GM10266 (cell line): ENCODE data around the gene KLHDC4.
A peak's percentile ranks its signal among the peaks of the same experiment; 100 is the strongest.
"Not testable (repeated sequence)": the region's sequence is repeated elsewhere in the genome, so short reads cannot be mapped to it uniquely, and the experiment has no call there.

Source experiments
- DNase-seq: peaks from one replicate; pipeline ENCODE4 v3.0.0; 2012; ENCODE audit errors: extremely low spot score
- CTCF ChIP-seq: IDR thresholded peaks from 2 replicates; pipeline ENCODE4 v1.5.1; 2012; ENCODE audit warnings: mild to moderate bottlenecking, low read depth; ENCODE audit not compliant: control insufficient read depth, insufficient read depth; ENCODE audit errors: missing control alignments

Gene KLHDC4

DNA sequence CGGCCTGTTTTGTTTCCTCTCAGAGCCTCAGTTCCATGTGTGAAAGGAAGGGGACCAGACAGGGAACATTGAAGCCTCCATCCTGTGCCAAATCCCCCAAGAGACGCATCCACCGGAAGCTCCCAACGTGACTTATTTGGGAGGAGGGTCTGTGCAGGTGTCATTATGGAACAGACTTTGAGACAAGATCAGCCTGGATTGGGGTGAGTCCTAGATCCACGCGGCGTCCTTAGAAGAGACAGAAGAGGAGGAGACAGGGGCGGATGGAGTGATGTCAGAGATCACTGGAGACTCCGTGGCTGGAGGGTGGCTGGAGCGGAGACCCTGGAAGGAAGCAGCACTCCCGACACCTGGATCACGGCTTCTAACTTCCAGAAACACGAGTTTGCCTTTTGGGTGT is 80.0 kb downstream of the KLHDC4 start:
- TF ChIP-seq CTCF: no peak
- no peak for DNase-seq

GRCh38 chr16:87685405-87685755 is 80.4 kb downstream of the KLHDC4 start:
- no peak for TF ChIP-seq CTCF
- no peak for DNase-seq

DNA sequence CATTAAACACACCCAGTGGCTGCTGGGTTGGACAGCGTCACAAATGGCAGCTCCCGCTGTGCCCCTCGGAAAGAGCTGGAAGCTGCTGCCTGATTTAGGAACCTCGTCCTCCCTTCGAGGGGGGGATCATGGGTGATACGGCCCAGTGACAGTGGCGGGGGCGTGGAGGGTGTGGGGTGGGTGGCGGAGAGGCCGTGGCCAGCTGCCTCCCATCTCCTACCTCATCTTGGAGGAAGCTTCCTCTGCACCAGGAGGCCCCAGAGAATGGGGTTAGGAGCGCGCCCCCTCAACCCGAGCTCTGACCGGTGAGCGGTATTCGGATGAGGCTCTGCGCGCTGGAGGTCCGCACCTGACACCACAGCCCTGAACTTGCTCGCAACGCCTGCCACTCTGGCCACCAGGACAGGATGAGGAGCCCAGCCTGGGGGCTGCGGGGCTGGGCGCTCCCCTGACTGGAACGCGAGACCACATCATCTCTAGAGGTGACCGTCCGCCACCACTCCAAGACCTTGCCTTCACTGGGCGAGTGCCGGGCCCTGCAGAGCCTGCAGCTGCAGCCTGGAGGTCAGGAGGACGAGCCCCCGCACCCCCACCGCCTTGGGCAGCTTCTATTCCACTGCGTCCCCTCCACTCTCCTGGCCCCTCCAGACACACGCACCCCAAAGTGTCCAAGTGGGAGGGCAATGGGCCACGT is 80.9 kb downstream of the KLHDC4 start:
- DNase-seq: no peak
- TF ChIP-seq CTCF: no peak

DNA sequence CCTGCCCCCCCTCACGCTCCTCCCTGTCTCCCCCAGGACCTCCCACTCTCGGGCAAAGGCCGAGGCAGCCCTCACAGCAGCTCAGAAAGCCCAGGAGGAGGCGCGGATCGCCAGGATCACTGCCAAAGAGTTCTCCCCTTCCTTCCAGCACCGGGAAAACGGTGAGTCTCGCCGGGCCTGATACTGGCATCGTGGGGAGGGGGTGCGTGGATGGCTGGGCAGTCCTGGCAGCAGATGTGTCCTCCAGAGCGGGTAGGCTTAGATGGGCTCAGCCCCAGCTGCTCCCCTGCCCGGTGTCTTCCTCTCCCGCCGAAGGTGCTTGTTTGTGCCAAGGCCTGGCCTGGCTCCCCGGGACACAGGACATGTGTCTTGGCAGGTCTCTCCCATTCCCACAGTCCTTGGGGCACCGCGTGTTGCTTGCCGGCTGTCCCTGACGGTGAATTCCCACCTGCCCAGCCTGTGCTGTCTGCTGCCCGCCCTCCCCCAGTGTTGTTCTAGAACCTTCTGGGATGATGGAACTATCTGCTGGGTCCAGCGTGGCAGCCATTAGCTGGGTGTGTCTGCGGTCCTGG is 81.6 kb downstream of the KLHDC4 start:
- DNase-seq: no peak
- TF ChIP-seq CTCF: no peak

GRCh38 chr16:87682852-87683399 is 82.9 kb downstream of the KLHDC4 start:
- TF ChIP-seq CTCF: no peak
- DNase-seq: no peak

- DNase-seq: peak; percentile 67
- peak; percentile 20 for TF ChIP-seq CTCF
Measured at GRCh38 chr16:87681981-87682570, 83.7 kb downstream of the KLHDC4 start.

GRCh38 chr16:87681051-87681602 is 84.7 kb downstream of the KLHDC4 start:
- DNase-seq: not testable (repeated sequence)
